Adrenal gland (tissue), 12 donors: ENCODE data around the gene TAF1C. TPM values are rescaled to one million over a fixed set of nuclear protein-coding genes. Genes with fewer than 3 reads are reported as not detected.

Experiments used
- DNase-seq, 7 donors: peaks; one replicate each; pipeline ENCODE4 v3.0.0-alpha.2; 2019 to 2020
- H3K27ac ChIP-seq, 5 donors: fragments of 200-600 bp; sonication (generic) in 4 of 5; 1 replicate in 3 of 5; 2 replicates in 2 of 5; pipeline versions ENCODE4 v1.5.1 to v1.8.0; 2016 to 2020; ENCODE audit warnings: mild to moderate bottlenecking in 1 of 5
- H3K27me3 ChIP-seq: fragments of 200-600 bp; 2 replicates; pipeline ENCODE4 v1.8.0; 2021
- H3K36me3 ChIP-seq, 2 donors: fragments of 200-600 bp; replicated peaks in 1 of 2; 1 replicate in 1 of 2; 2 replicates in 1 of 2; pipeline versions ENCODE4 v1.5.1 to v1.8.0; 2018 to 2022
- H3K4me1 ChIP-seq, 2 donors: fragments of 200-600 bp; replicated peaks in 1 of 2; 1 replicate in 1 of 2; 2 replicates in 1 of 2; pipeline versions ENCODE4 v1.5.1 to v1.8.0; 2018 to 2021
- H3K4me3 ChIP-seq, 4 donors: fragments of 200-600 bp; sonication (generic) in 3 of 4; one replicate each; pipeline ENCODE4 v1.5.1; 2016 to 2018
- H3K9me3 ChIP-seq, 3 donors: fragments of 200-600 bp; sonication (generic) in 1 of 3; replicated peaks in 1 of 3; 1 replicate in 2 of 3; 2 replicates in 1 of 3; pipeline versions ENCODE4 v1.5.1 to v1.8.0; 2016 to 2021
- CTCF ChIP-seq, 6 experiments: fragments of 450-650 bp in 4 of 6; fragments of 200-600 bp in 2 of 6; sonication (generic) in 1 of 6; IDR thresholded peaks; 1 replicate in 5 of 6; 2 replicates in 1 of 6; pipeline versions ENCODE4 v1.5.1 to v1.8.0; 2016 to 2021; ENCODE audit warnings: antibody characterized with exemption in 6 of 6, mild to moderate bottlenecking in 2 of 6, moderate library complexity in 1 of 6
- POLR2A ChIP-seq, 2 donors: fragments of 450-650 bp; IDR thresholded peaks; one replicate each; pipeline ENCODE4 v1.6.1; 2017; ENCODE audit warnings: antibody characterized with exemption in 2 of 2, mild to moderate bottlenecking in 2 of 2, moderate library complexity in 1 of 2
- WGBS, 4 donors: extraction: QIAGEN DNeasy Blood & Tissue Kit in 2 of 4; methylation state at CpG; one replicate each; pipeline versions ENCODE4 v1.1.5 to v1.1.7; 2013 to 2017; 5-methylcytosine and 5-hydroxymethylcytosine counted together
- intact Hi-C, 2 donors: fragments of 100-400 bp; cut with DNase I; formaldehyde crosslinking; loops; one replicate each; pipeline versions ENCODE4 v1.14.1 to v1.15.0; 2022 to 2023
- polyA plus RNA-seq, 3 donors: library from polyadenylated mRNA; stranded (reverse); fragments of 200-250 nt in 2 of 3; fragments of 350-450 nt in 1 of 3; fragmentation: Illumina TruSeq in 1 of 3; extraction: RNeasy Lipid Tissue Mini Kit (QIAGEN cat#74804) in 1 of 3; gene quantifications; one replicate each; pipeline ENCODE4 v1.2.3, GENCODE V29; 2013 to 2014
- total RNA-seq, 9 donors: library from RNA; depleted of rRNA in 4 of 9; stranded (reverse); fragments of >200 nt in 4 of 9; fragments of 120-200 nt in 1 of 9; fragmentation: NEBNext Ultra II Directional in 1 of 9; extraction: Animal tissue kit (Norgen Biotek cat#: 25700) in 1 of 9; gene quantifications; one replicate each; pipeline versions ENCODE4 v1.1.0 to v1.2.4, GENCODE V29; 2013 to 2023
- donor health status: healthy with polysubstance abuse.
- donor health status: Bipolar disorder and iron deficiency.
- donor health status: DM: yes; HTN: yes; CAD: no.
- donor health status: DM: no; HTN: no; CAD: no.
- donor health status: DM: no; HTN: no; CAD: no.
- donor health status: DM: yes; HTN: yes; CAD: no.

Gene TAF1C
- total and polyA plus RNA-seq, 12 donors, result 6.4 to 205 (median 40.1) TPM

- DNase-seq, result no peak
- Histone ChIP-seq H3K27ac (peak overlapping the region in 1 of 5 donors; percentile 52), H3K27me3 (no peaks in the 10 kb centered on the region), H3K9me3 (no peaks in the 10 kb centered on the region), H3K36me3 (no peaks in the 10 kb centered on the region), H3K4me3 (no peak overlapping the region), H3K4me1 (peaks cover 17 to 19% of the 10 kb centered on the region in 2 donors)
- TF ChIP-seq CTCF (IDR thresholded peaks at IDR 0.05), result no peak
- 96 to 100% (median 99%) methylated on average over 1 of the region's 1 CpG for WGBS, 4 donors
- intact Hi-C loops, result no loop called here
Observed at GRCh38 chr16:84143081-84143480, 43.8 kb downstream of the TAF1C start.

GRCh38 chr16:84141143-84141670 lies 45.6 kb downstream of the TAF1C start:
- intact Hi-C loops, result no loop called here
- Histone ChIP-seq H3K4me1 (peaks cover 17 to 20% of the 10 kb centered on the region in 2 donors), H3K27ac (no peak overlapping the region), H3K27me3 (no peaks in the 10 kb centered on the region), H3K9me3 (no peaks in the 10 kb centered on the region), H3K36me3 (no peaks in the 10 kb centered on the region), H3K4me3 (no peak overlapping the region)
- TF ChIP-seq CTCF (IDR thresholded peaks at IDR 0.05) (no peak), POLR2A (IDR thresholded peaks at IDR 0.05) (no peak)
- DNase-seq, result no peak
- 78 to 87% (median 81%) methylated on average over 13 of the region's 13 CpGs for WGBS, 4 donors

- H3K4me1 ChIP-seq, result peaks cover 12 to 18% of the 10 kb centered on the region in 2 donors
- no peaks in the 10 kb centered on the region for H3K27me3 ChIP-seq
- no peak overlapping the region for H3K4me3 ChIP-seq
- H3K36me3 ChIP-seq, result no peaks in the 10 kb centered on the region
- no peaks in the 10 kb centered on the region for H3K9me3 ChIP-seq
- WGBS, 4 donors, result 72 to 83% (median 75%) methylated on average over 6 of the region's 6 CpGs
- intact Hi-C loops, result no loop called here
- H3K27ac ChIP-seq, result peak overlapping the region in 2 of 5 donors; percentile 71 to 86
- TF ChIP-seq CTCF (IDR thresholded peaks at IDR 0.05), result no peak
- TF ChIP-seq POLR2A (IDR thresholded peaks at IDR 0.05), result no peak
- no peak for DNase-seq
Observed at GRCh38 chr16:84139628-84140258, 47.1 kb downstream of the TAF1C start.

GRCh38 chr16:84138824-84139627 lies 47.8 kb downstream of the TAF1C start:
- intact Hi-C loops, result no loop called here

More at GRCh38 chr16:84138824-84139627, 47.8 kb downstream of the TAF1C start:
- peak in 6 of 7 donors; percentile 47 to 72 (median 54) for DNase-seq
- no peaks in the 10 kb centered on the region for H3K9me3 ChIP-seq
- H3K4me3 ChIP-seq, result peak overlapping the region in 1 of 4 donors; percentile 38
- peaks cover 10 to 18% of the 10 kb centered on the region in 2 donors for H3K4me1 ChIP-seq
- TF ChIP-seq POLR2A (IDR thresholded peaks at IDR 0.05) (no peak), CTCF (IDR thresholded peaks at IDR 0.05) (no peak)
- no peaks in the 10 kb centered on the region for H3K27me3 ChIP-seq
- 39 to 52% (median 42%) methylated on average over 14 of the region's 14 CpGs for WGBS, 4 donors
- no peaks in the 10 kb centered on the region for H3K36me3 ChIP-seq
- peak overlapping the region in 4 of 5 donors; percentile 40 to 86 (median 71) for H3K27ac ChIP-seq
